GM12878 (cell line): ENCODE data around the gene ANKRD60. TPM values are rescaled to one million over a fixed set of nuclear protein-coding genes. Genes with fewer than 3 reads are reported as not detected.

ENCODE experiments used
- ATAC-seq: fragments of 200-7000 bp; cut with Tn5 transposase; 3 replicates; pipeline ENCODE4 v1.9.1; 2020; ENCODE audit warnings: mild to moderate bottlenecking, moderate library complexity
- BruUV-seq: library from RNA; stranded (reverse); fragments of 400-500 nt; replicated peaks from 2 replicates; lab custom pipeline; 2021; lab: Mats Ljungman, UMichigan
- CTCF ChIA-PET: fragments of 300-600 bp; sonication (Branson Sonifier 250); formaldehyde crosslinking; extraction: SDS; loops from one replicate; lab custom pipeline; 2021; ENCODE audit warnings: inconsistent platforms; lab: Yijun Ruan, JAX
- POLR2A ChIA-PET: fragments of 350-600 bp; formaldehyde crosslinking; extraction: SDS; loops from one replicate; lab custom pipeline; 2021; ENCODE audit warnings: inconsistent platforms; lab: Charles Lee
- RAD21 ChIA-PET: fragments of 300-600 bp; sonication (Branson Sonifier 250); formaldehyde crosslinking; loops from one replicate; lab custom pipeline; 2023; ENCODE audit warnings: antibody characterized with exemption; ENCODE audit not compliant: unreplicated experiment; lab: Charles Lee
- SMC1A ChIA-PET: fragments of 300-600 bp; sonication (Branson Sonifier 250); formaldehyde crosslinking; loops from one replicate; lab custom pipeline; 2023; ENCODE audit not compliant: unreplicated experiment, uncharacterized antibody; lab: Charles Lee
- DNase-seq: peaks from one replicate; pipeline ENCODE4 v3.0.0-alpha.2; 2011; ENCODE audit warnings: low read depth, low spot score
- FAIRE-seq: peaks from 3 replicates; lab custom pipeline; 2011; peaks lifted over from hg19 to GRCh38; lab: Jason Lieb, UNC
- H2AFZ ChIP-seq: 2 replicates; pipeline ENCODE4 v1.6.0; 2011; ENCODE audit warnings: low read depth, low read length, control low read depth; ENCODE audit not compliant: control insufficient read depth
- H3K27ac ChIP-seq: 2 replicates; pipeline ENCODE4 v1.5.1; 2011; ENCODE audit warnings: control low read depth; ENCODE audit not compliant: control insufficient read depth, insufficient read depth
- H3K27me3 ChIP-seq, 2 experiments: replicated peaks in 1 of 2; 2 replicates each; pipeline versions ENCODE4 v1.6.0 to v1.6.1; 2011; ENCODE audit warnings: low read length in 1 of 2; ENCODE audit not compliant: control insufficient read depth in 2 of 2, insufficient read depth in 2 of 2
- H3K36me3 ChIP-seq, 2 experiments: 2 replicates each; pipeline ENCODE4 v1.5.1; 2011; ENCODE audit warnings: low read length in 1 of 2; ENCODE audit not compliant: control insufficient read depth in 2 of 2, insufficient read depth in 2 of 2
- H3K4me1 ChIP-seq: 2 replicates; pipeline ENCODE4 v1.6.1; 2011; ENCODE audit warnings: mild to moderate bottlenecking, low read length, moderate library complexity, mixed read lengths; ENCODE audit not compliant: control insufficient read depth, insufficient read depth
- H3K4me2 ChIP-seq: 2 replicates; pipeline ENCODE4 v1.6.0; 2011; ENCODE audit warnings: control low read depth; ENCODE audit not compliant: control insufficient read depth, insufficient read depth
- H3K4me3 ChIP-seq: fragments of 200-600 bp; sonication (generic); 2 replicates; pipeline ENCODE4 v1.5.1; 2016
- H3K79me2 ChIP-seq: 2 replicates; pipeline ENCODE4 v1.6.0; 2011; ENCODE audit warnings: low read length; ENCODE audit not compliant: control insufficient read depth, insufficient read depth
- H3K9ac ChIP-seq: 2 replicates; pipeline ENCODE4 v1.8.0; 2011; ENCODE audit warnings: low read length, control low read depth, mixed read lengths; ENCODE audit not compliant: control insufficient read depth, insufficient read depth
- H3K9me3 ChIP-seq: replicated peaks from 3 replicates; pipeline ENCODE4 v1.5.1; 2011; ENCODE audit warnings: mild to moderate bottlenecking, low read length; ENCODE audit not compliant: control insufficient read depth, insufficient read depth
- H4K20me1 ChIP-seq: 2 replicates; pipeline ENCODE4 v1.6.0; 2011; ENCODE audit not compliant: control insufficient read depth, insufficient read depth
- CHD1 ChIP-seq: IDR thresholded peaks from 2 replicates; pipeline ENCODE4 v1.6.1; 2012; ENCODE audit warnings: low read depth, low read length, improper control_type of control experiment
- GABPA ChIP-seq: IDR thresholded peaks from 2 replicates; pipeline ENCODE4 v1.6.1; 2014; ENCODE audit warnings: antibody characterized with exemption, low read depth, mild to moderate bottlenecking, inconsistent platforms
- GATAD2B ChIP-seq: fragments of 450-650 bp; conservative IDR thresholded peaks from 2 replicates; pipeline ENCODE4 v1.6.1; 2017; ENCODE audit warnings: low read depth, mild to moderate bottlenecking, moderate library complexity
- HDAC6 ChIP-seq: fragments of 200-600 bp; sonication (generic); IDR thresholded peaks from one replicate; pipeline ENCODE4 v1.8.0; 2017; ENCODE audit warnings: antibody characterized with exemption; ENCODE audit not compliant: unreplicated experiment
- RELB ChIP-seq: fragments of 450-650 bp; IDR thresholded peaks from 2 replicates; pipeline ENCODE4 v1.6.1; 2017; ENCODE audit warnings: low read depth, mild to moderate bottlenecking, moderate library complexity
- SREBF2 ChIP-seq: IDR thresholded peaks from 2 replicates; pipeline ENCODE4 v1.6.1; 2012; ENCODE audit warnings: mild to moderate bottlenecking, low read length
- ZNF274 ChIP-seq: IDR thresholded peaks from one replicate; pipeline ENCODE4 v1.8.0; 2011; ENCODE audit not compliant: insufficient read length, insufficient read depth
- WGBS: methylation state at CpG from one replicate; pipeline ENCODE4 v1.1.6; 2016; ENCODE audit warnings: low lambda C conversion rate; ENCODE audit not compliant: insufficient replicate concordance, insufficient coverage; ENCODE audit errors: missing lambda C conversion rate; 5-methylcytosine and 5-hydroxymethylcytosine counted together
- in situ Hi-C: fragments of 300-500 bp; cut with MboI; formaldehyde crosslinking; loops from 9 replicates; pipeline ENCODE4 v1.14.3; 2018; ENCODE audit warnings: mixed read lengths
- intact Hi-C: fragments of 100-400 bp; cut with micrococcal nuclease; formaldehyde crosslinking; loops from one replicate; pipeline ENCODE4 v1.14.2; 2022; ENCODE audit not compliant: unreplicated experiment
- polyA plus RNA-seq, 11 experiments: library from polyadenylated mRNA; depleted of rRNA in 4 of 11; unstranded in 6 of 11; stranded (reverse) in 5 of 11; fragments of >200 nt; fragmentation: Nextera tagmentation in 4 of 11; fragmentation: Illumina TruSeq in 1 of 11; extraction: Ambion mirVana in 4 of 11; extraction: Trizol in 1 of 11; gene quantifications; 1 replicate in 1 of 11; 2 replicates in 10 of 11; pipeline versions ENCODE4 v1.2.1 to v1.2.3, GENCODE V29; 2011 to 2016; ENCODE audit warnings: inconsistent platforms in 2 of 11, missing spikeins in 2 of 11, low read depth in 1 of 11
- total RNA-seq, 4 experiments: library from RNA; depleted of rRNA in 3 of 4; stranded (reverse); fragments of >200 nt in 3 of 4; fragmentation: Illumina TruSeq in 1 of 4; extraction: Trizol in 1 of 4; gene quantifications; 2 replicates each; pipeline versions ENCODE4 v1.2.1 to v1.2.3, GENCODE V29; 2013 to 2021

ANKRD60 gene
- total and polyA plus RNA-seq, 10 of the 15 experiments (the other 5 are each of a cell fraction or from before 2014, with no cell fraction given) = not detected

- FAIRE-seq (no peak), DNase-seq (no peak), ATAC-seq (no peak)
- Histone ChIP-seq H3K9ac (no peak overlapping the region), H3K4me1 (no peaks in the 10 kb centered on the region), H3K4me3 (no peak overlapping the region), H3K27ac (no peak overlapping the region), H3K36me3 (peaks cover 7 to 8% of the 10 kb centered on the region in 2 experiments; a peak in 3 of 4 replicates), H3K9me3 (no peaks in the 10 kb centered on the region), H3K4me2 (no peak overlapping the region), H3K79me2 (no peaks in the 10 kb centered on the region), H4K20me1 (no peaks in the 10 kb centered on the region)
- ChIA-PET POLR2A (no interaction called here), RAD21 (interaction anchor here (2.9 kb wide), 1 partner anchor 9 kb away, joined by 11 read pairs; no protein-coding TSS in a partner anchor), SMC1A (interaction anchor here (1.1 to 2.4 kb wide), 2 partner anchors 203 to 209 kb away, joined by 4 to 7 read pairs; no protein-coding TSS in a partner anchor)
- in situ Hi-C loops (loop anchor here (25.0 kb wide), 1 partner anchor 443 kb away; the partner anchor contains the start of gene NPEPL1), intact Hi-C loops (no loop called here)
- BruUV-seq = no TSS peak
- TF ChIP-seq GATAD2B (no peak), HDAC6 (no peak), ZNF274 (no peak), SREBF2 (no peak), GABPA (no peak), RELB (no peak), CHD1 (no peak)
- TF ChIP-seq, all 136 proteins: peak for 0
- Histone ChIP-seq H3K27me3 (no peaks in the 10 kb centered on the region), H2AFZ (no peak overlapping the region)
- 80% methylated on average over 7 of the region's 7 CpGs for WGBS
- CTCF ChIA-PET = interaction anchor here (0.7 to 2.2 kb wide), 6 partner anchors 8 to 407 kb away, joined by 3 to 11 read pairs (median 3); partner anchors contain the start of gene STX16
These were observed 16.1 kb upstream of the ANKRD60 start for GRCh38 chr20:58244517-58245030.
